Prostate gland (tissue), 2 donors: ENCODE results near the gene RBBP8NL. TPM values are rescaled to one million over a fixed set of nuclear protein-coding genes. Genes with fewer than 3 reads are reported as not detected.

ENCODE experiments used
- DNase-seq: peaks from one replicate; pipeline ENCODE4 v3.0.0-alpha.2; 2019; ENCODE audit warnings: low spot score
- H3K27ac ChIP-seq, 2 donors: fragments of 200-600 bp; sonication (generic); 2 replicates each; pipeline ENCODE4 v1.5.1; 2017 to 2019
- H3K27me3 ChIP-seq: fragments of 200-600 bp; sonication (generic); replicated peaks from 2 replicates; pipeline ENCODE4 v1.5.1; 2019; ENCODE audit not compliant: insufficient read depth
- H3K36me3 ChIP-seq, 2 donors: fragments of 200-600 bp; sonication (generic); 1 replicate in 1 of 2; 2 replicates in 1 of 2; pipeline versions ENCODE4 v1.5.1 to v1.8.1; 2017 to 2019
- H3K4me1 ChIP-seq: fragments of 200-600 bp; sonication (generic); replicated peaks from 2 replicates; pipeline ENCODE4 v1.5.1; 2019
- H3K4me3 ChIP-seq, 2 donors: fragments of 200-600 bp; sonication (generic); 2 replicates each; pipeline ENCODE4 v1.5.1; 2017 to 2019
- H3K9me3 ChIP-seq: fragments of 200-600 bp; sonication (generic); 2 replicates; pipeline ENCODE4 v1.5.1; 2017
- CTCF ChIP-seq, 4 experiments: fragments of 200-600 bp in 2 of 4; fragments of 450-650 bp in 2 of 4; sonication (generic) in 2 of 4; IDR thresholded peaks; 1 replicate in 3 of 4; 2 replicates in 1 of 4; pipeline ENCODE4 v1.5.1; 2016 to 2019; ENCODE audit warnings: antibody characterized with exemption in 4 of 4, mild to moderate bottlenecking in 2 of 4, moderate library complexity in 2 of 4
- POLR2A ChIP-seq: fragments of 450-650 bp; IDR thresholded peaks from one replicate; pipeline ENCODE4 v1.6.1; 2016; ENCODE audit warnings: antibody characterized with exemption, mild to moderate bottlenecking
- POLR2AphosphoS5 ChIP-seq: sonication (generic); formaldehyde crosslinking; IDR thresholded peaks from one replicate; pipeline ENCODE4 v1.6.1; 2017; ENCODE audit warnings: antibody characterized with exemption
- WGBS: methylation state at CpG from one replicate; pipeline ENCODE4 v1.1.5; 2018; 5-methylcytosine and 5-hydroxymethylcytosine counted together
- intact Hi-C: fragments of 100-400 bp; cut with DNase I; formaldehyde crosslinking; loops from one replicate; pipeline ENCODE4 v1.14.2; 2022
- total RNA-seq, 2 donors: library from RNA; depleted of rRNA; stranded (reverse); fragments of >200 nt; gene quantifications; one replicate each; pipeline ENCODE4 v1.1.0, GENCODE V29; 2016

Gene RBBP8NL
- total RNA-seq, 2 donors from 2014 or later, result 4.9 to 10.9 TPM

- Histone ChIP-seq H3K27ac (peak overlapping the region; percentile 54 to 60), H3K9me3 (no peaks in the 10 kb centered on the region), H3K4me1 (peaks cover 34% of the 10 kb centered on the region)
These were observed 55.7 kb downstream of the RBBP8NL start for GRCh38 chr20:62371588-62372041.

GRCh38 chr20:62370807-62371587 lies 56.3 kb downstream of the RBBP8NL start:
- Histone ChIP-seq H3K27ac (peak overlapping the region; percentile 39 to 63), H3K9me3 (no peaks in the 10 kb centered on the region), H3K27me3 (no peaks in the 10 kb centered on the region), H3K36me3 (no peaks in the 10 kb centered on the region), H3K4me1 (peaks cover 31% of the 10 kb centered on the region), H3K4me3 (no peak overlapping the region)
- TF ChIP-seq CTCF (IDR thresholded peaks at IDR 0.05) (no peak), POLR2AphosphoS5 (no peak), POLR2A (no peak)
- WGBS, result 64% methylated on average over 17 of the region's 18 CpGs
- intact Hi-C loops, result no loop called here
- DNase-seq, result no peak

More at GRCh38 chr20:62371588-62372041, 55.7 kb downstream of the RBBP8NL start:
- Histone ChIP-seq H3K4me3 (no peak overlapping the region), H3K27me3 (no peaks in the 10 kb centered on the region), H3K36me3 (no peaks in the 10 kb centered on the region)
- no peak for DNase-seq
- intact Hi-C loops, result no loop called here
- no peak for TF ChIP-seq CTCF (IDR thresholded peaks at IDR 0.05)
- 96% methylated on average over 8 of the region's 8 CpGs for WGBS

DNA sequence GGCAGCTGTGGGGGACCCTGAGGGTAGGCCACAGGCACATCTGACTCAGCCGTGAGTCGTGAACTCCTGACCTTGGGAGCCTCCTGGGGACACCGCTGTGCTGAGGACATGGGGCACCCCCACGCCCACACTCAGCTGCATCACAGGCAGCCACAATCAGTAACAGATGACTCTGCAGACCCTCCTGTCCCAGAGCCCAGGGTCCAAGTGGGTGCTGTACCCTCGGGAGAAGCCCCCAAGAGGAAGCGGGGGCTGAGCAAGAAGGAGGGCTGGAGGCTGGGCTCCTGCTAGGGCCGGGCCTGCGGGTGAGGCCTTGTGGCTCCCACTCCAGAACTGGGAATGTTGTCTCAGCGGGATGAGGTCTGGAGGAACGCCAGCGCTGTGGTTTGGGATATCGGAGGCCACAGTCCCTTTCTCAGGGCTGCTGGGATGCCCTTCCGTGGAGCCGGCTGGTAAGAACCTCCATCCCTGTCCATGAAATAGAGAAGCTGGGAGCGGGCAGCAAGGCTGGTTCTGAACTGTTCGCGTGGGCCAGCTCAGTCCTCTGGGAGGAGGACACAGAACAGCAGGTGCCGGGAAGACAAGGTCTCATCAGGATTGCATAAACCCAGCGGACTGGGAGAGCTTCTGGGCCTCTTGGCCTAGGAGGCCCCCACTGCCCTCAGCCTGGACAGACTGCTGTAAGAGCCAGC lies 57.1 kb downstream of the RBBP8NL start:
- intact Hi-C loops, result no loop called here
- DNase-seq, result no peak
- H3K4me3 ChIP-seq, result no peak overlapping the region
- H3K27me3 ChIP-seq, result no peaks in the 10 kb centered on the region
- H3K4me1 ChIP-seq, result peaks cover 36% of the 10 kb centered on the region
- TF ChIP-seq POLR2A (no peak), POLR2AphosphoS5 (no peak), CTCF (IDR thresholded peaks at IDR 0.05) (no peak)
- H3K27ac ChIP-seq, result peak overlapping the region; percentile 63 to 91
- WGBS, result 64% methylated on average over 19 of the region's 19 CpGs
- H3K36me3 ChIP-seq, result no peaks in the 10 kb centered on the region
- no peaks in the 10 kb centered on the region for H3K9me3 ChIP-seq

GRCh38 chr20:62369815-62370114 lies 57.6 kb downstream of the RBBP8NL start:
- no peaks in the 10 kb centered on the region for H3K9me3 ChIP-seq
- no peak overlapping the region for H3K4me3 ChIP-seq
- intact Hi-C loops, result no loop called here
- H3K36me3 ChIP-seq, result no peaks in the 10 kb centered on the region
- peak overlapping the region; percentile 63 to 91 for H3K27ac ChIP-seq
- DNase-seq, result no peak
- peaks cover 32% of the 10 kb centered on the region for H3K4me1 ChIP-seq
- TF ChIP-seq POLR2A (no peak), CTCF (IDR thresholded peaks at IDR 0.05) (no peak)
- WGBS, result 61% methylated on average over 4 of the region's 4 CpGs
- no peaks in the 10 kb centered on the region for H3K27me3 ChIP-seq
